ENCODE data around the gene PHTF1.

GRCh38 chr1:113692342-113692741 lies 66.9 kb downstream of the PHTF1 start:
- TF ChIP-seq POLR2A (IDR thresholded peaks at IDR 0.05; ENCODE audit: extremely low read depth, insufficient read length), result no peak
- TF ChIP-seq CTCF (IDR thresholded peaks at IDR 0.05; ENCODE audit: low read depth, low read length), result no peak

All from NB4 (cell line).